GM21423 (cell line): Measurements from ENCODE around the gene TRIM26.
"Not testable (repeated sequence)": the region's sequence is repeated elsewhere in the genome, so short reads cannot be mapped to it uniquely, and the experiment has no call there.

Experiments used
- ATAC-seq: cut with Tn5 transposase; IDR thresholded peaks from one replicate; pipeline ENCODE4 v1.9.1; 2021; ENCODE audit warnings: mild to moderate bottlenecking, moderate library complexity; ENCODE audit not compliant: unreplicated experiment

Gene TRIM26

DNA sequence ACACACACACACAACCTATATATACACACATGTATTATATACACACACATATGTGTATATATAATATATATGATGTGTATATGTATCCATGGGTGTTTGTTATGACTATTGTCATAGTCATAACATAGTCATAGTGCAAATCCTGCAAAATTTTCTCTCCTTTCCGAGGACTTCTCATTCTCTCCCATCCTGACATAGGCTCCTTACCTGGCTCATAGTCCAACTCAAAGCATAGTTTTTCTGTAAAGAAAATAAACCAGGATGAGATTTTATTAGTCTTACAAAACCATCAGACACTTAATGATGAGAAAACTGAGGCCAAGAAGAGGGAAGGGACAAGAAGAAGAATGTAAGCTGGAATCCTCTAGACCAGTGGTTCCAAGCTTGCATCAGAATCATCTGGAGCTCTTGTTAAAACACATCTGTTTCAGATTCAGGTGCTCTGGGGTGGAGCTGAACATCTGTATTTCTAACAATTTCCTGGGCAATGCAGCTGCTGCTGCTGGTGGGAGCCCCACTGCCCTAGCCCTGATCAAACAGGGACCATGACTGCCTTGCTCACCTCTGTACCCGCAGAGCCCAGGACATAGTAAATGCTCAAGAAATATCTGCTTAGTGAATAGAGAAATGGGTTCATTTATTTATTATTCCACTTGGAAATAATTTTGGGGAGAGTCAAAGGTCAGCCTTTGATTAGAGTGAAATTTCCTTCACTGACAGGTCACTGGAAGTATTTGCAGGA, 57.5 kb downstream of the TRIM26 start:
- ATAC-seq: no peak

DNA sequence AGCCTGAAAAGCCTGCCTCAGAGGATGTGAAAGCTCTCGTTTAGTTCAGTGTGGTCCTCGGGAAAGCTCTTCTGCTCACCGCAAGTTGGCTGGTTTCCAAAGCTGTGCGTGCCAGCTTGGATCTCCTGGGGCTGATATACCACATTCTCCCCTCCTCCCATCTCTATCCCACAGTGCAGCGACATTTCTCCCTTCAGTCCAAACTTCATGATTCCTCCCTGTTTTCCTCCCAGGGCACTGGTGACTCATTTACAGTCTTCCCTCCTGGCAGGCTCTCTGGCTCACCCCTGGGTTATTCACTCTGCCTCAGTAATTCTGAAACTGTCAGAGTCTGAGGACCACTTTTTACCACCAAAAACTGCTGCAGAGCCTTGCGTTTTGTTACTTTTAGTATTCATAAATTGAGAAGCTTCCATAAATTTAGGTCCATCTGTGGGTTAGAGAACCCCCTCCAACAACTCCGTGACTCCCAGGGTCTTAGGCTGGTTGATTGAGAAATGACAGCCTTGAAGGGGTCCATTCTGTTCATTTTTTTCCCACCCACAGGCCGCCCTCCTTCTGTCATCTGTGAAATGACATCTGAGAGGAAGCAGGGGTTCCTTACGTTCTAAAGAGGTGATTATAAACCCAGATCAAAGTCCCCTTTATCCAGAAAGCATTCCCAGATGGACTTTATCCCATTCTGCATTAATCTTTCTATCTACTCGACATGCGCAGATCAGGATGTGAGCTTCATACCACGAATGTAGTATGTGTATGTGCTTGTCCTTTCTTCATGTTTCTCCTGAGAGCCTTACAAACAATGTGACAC, 58.3 kb downstream of the TRIM26 start:
- ATAC-seq: no peak

DNA sequence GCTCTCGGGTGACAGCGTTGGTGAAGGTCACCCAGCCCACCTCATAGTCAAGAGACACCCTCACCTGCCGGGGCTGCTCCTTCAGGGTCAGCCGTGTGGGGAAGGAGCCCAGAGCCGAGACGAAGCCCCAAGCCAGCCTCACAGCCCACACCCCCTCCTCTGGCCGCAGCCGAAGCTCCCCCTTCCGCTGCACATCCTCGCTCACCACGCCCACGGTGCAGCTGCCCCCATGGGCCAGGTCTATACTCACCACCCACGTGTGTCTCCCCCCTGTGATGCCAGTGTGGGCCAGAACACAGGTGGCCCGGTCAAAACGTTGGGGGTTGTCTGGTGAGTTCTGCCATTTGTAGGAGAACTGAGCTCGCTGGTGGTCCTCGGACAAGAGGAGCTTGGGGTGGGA, 59.1 kb downstream of the TRIM26 start:
- ATAC-seq: no peak

DNA sequence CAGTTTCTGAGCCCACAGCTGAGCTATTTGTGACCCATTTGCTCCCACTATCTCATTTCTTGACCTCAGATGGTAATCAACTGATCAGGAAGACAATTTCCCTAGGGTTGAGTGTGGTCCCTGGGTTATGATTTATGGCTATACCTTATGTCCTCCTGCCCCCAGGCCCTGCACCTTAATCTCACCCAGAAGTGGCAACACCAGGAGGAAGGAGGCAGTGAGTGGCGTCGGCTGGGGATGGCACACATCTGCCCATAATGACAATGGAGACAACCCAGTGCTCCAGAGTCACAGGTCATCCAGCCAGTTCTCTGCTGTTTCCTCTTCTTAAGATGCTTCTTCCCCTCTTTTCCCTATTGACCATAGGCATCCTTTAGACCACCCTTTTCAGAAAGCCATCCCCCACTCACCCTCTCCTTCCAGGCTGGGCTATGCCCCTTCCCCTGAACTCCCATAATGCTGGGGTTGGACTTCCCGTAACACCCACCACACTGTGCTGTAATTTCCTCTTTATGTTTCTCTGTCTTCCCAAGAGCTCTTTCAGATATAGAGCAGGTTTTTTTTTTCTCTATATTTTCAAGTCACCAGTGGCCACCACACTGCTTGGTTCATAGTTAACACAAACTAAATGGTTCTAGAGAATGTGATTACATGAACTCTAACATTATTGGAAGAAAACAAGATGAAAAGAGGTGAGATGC, 60.1 kb downstream of the TRIM26 start:
- ATAC-seq: no peak

DNA sequence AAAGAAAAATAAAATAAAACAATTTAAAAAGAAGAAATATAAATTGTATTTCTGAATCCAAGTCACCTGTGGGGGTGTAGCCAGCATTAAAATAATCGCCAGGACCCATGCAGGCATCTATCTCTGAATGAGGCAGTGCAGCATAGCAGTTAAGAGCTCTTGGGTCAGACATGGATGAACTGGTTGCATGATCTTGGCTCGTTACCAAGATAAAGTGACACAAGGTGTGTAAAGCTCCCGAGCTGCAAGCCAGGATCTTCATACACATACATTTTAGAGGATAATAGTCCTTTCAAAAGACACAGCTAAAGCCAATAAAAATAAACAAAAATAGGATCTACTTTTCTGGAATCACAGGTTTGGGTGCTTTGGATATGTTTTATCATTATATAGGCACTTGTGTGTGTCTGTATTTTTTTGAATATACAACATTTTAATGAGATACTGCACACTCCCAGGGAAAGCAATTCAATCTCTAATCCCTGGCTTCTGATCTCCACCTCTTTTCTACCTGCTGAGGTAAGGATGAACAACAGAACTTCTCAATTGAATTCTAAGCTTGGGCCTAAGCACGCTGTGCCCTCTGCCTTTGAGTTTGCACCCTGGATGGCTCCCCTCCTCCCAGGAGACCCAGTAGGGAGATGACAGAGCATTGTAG, 61.1 kb downstream of the TRIM26 start:
- no peak for ATAC-seq

DNA sequence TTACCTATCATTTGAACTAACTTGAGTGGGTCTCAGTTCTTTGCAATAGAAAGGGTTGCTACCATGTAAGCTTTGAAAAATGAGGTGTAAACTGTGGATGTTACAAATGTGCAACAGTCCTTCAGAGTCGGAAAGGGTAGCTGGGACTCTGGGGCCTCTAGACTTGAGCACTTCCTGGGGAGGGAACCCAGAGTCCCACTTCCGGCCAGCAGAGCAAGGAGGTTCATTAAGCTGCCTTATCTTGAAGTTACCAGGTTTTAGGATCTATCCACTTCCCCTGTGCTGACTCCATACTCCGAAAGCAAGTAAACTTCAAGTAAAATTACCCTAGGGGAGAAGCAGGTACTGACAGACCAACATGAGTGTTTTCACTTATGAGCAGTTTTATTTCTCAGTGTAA, 61.6 kb downstream of the TRIM26 start:
- no peak for ATAC-seq

DNA sequence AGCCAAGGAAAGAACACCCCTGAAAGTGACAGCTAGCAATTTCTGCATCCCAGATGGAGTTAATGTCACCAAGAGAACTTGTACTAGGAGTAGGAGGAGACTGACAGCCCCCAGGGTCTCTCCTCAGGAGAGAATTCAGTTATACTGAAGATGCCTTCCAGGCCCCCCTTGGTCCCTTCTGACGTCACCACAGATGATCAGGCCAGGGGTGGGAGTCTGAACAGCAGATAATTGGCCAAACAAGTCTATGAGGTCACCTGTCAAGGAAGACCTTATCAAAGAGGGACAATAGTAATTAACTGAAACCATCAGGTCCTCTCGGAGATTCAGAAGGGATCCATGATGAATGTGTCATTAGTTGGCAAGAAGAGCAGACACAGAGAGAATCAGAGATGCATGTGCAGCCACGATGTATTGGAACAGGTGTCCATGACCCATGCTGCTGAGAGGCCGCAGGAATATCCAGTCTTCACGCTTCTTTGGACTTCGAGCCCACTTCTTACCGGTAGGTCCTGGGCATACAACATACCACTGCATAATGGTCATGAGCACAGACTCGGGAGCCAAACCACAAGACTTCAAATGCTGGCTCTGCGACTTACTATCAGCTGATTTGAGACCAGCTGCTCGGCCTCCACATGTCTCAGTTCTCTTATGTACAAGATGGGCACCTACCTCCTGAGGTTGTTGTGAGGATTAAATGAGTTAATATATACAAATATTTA, 62.4 kb downstream of the TRIM26 start:
- ATAC-seq: no peak

DNA sequence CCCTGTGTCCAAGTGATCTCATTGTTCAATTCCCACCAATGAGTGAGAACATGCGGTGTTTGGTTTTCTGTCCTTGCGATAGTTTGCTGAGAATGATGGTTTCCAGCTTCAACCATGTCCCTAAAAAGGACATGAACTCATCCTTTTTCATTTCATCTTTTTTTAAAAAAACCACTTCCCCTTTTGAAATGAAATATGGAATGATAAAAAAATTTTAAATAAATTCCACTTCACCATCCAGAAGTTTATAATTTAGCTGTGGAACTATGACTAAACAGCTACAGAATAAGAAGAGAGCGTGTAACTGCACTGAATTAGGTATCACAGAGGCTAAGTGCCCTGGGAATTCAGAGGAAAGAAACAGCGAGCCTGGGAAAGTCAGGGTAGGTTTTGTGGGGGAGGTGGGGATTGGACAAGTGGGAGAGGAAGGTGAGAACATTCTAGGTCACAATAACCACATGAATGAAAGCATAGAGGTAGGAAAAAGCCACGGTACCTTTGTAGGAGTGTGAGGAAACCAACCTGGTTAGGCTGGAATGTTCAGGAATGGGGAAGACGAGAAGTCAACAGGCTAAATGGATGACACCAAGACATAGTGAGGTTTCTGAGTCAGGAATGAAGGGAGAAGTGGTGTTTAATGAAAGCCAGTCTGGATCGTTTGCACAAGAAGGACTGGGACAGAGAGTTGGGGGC, 63.2 kb downstream of the TRIM26 start:
- no peak for ATAC-seq

DNA sequence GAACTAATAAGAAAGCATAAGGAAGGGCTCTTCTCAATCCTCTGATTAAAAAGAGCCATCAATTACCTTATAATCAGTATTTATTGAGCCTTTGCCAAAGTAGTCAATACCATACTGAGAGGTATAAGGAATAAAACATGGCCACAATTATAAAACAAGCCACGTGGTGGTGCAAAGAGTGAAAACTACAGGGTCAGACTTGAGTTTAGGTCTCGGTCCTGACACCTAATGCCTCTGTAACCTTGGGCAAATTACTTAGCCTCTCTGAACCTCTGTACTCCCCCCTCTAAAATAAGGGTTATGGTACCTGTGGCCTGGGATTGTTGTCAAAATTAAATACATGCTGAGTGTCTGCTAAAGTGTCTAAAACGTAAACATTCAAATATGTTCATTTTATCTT, 64.0 kb downstream of the TRIM26 start:
- no peak for ATAC-seq

DNA sequence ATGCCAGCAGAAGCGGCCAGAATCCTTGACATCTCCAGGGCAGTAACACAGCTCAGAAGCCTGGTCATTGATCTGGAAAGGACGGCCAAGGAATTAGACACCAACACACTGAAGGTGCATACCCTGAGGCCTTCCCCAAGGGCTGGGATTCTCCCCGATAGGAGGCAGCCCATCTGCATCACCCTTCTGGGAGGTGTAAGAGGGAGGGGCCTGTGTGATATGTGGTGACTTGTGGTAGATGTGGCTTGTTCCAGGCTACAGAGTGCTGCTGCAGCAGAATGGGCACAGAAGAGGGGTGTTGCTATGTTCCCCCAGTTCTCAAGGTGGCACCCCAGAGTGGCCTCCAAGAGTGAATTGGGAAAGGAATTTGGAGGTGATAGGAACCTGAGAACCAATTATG, 66.1 kb downstream of the TRIM26 start:
- ATAC-seq: no peak

DNA sequence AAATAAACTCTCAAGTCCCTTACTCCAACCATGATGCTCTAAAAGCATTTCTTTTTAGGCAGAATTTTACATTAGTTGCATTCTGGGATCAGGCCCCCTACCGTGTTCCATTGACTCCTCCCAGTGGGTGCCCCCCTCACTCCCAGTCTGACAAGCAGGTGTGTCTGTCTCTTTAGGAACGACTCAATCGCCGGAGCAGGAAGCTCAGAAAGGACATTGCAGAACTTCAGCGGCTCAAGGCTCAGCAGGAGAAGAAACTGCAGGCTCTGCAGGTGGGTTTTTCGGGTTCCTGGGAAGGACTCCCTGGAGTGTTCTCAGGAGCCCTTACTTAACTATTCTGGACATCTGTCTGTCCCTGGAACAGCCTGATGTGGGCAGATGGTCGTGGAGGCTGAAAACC, 67.4 kb downstream of the TRIM26 start:
- ATAC-seq: no peak

DNA sequence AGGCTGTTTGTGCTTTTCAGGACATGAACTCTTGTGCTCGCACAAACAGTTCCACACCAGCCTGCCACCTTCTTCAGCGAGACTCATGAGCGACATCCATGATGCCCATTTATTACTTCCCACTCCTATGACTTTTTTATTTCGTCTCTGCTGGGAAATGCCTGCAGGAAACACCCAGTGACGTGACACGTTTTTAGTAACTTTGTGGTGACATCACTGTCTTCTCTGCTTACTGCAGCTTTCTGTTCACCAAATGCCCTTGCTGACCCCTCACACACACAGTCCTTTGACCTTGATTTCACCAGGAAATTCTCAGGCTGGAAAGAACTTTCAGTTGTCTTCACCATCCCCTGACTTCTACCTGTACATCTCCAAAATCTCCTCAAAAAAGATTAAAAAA, 68.4 kb downstream of the TRIM26 start:
- no peak for ATAC-seq

DNA sequence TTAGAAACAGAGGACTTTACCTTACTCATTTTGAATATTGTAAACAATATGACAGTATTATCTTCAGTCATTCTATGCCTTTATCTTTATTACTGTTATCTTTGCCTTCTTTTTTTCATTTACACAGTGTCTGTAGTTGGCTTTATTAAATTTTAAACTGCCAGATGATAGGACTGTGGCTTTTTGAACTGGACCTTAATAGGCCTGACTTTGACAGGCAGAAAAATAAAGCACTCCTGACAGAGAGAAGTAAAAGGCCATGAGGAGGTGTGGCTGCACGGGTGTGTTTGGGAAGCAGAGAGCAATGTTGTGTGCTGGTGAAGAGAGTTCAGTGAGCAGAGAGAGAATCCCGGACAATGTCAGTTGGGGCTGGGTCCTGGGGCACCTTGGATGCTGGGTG, 69.4 kb downstream of the TRIM26 start:
- ATAC-seq: no peak

DNA sequence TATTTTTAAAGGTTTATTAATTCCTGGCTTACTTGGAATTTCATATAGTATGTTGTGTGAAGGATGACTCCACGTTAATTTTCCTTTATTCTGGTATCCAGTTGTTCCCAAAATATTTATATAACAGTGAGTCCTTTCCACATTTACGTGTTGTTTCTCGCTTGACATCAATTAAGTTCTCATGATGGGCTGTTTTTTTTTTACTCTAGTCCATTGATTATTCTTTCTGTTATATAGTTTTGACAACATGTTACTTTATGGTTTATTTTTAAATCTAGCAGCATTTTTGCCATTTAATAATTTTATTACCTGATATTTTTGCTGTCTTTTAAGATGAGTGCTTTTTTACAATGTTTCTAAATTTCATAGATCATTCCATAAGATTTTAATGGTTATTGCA, 70.5 kb downstream of the TRIM26 start:
- no peak for ATAC-seq

DNA sequence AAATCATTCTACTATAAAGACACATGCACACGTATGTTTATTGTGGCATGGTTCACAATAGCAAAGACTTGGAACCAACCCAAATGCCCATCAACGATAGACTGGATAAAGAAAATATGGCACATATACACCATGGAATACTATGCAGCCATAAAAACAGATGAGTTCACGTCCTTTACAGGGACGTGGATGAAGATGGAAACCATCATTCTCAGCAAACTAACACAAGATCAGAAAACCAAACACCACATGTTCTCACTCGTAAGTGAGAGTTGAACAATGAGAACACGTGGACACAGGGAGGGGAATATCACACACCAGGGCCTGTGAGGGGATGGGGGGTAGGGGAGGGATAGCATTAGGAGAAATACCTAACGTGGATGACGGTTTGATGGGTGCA, 73.0 kb downstream of the TRIM26 start:
- not testable (repeated sequence) for ATAC-seq

DNA sequence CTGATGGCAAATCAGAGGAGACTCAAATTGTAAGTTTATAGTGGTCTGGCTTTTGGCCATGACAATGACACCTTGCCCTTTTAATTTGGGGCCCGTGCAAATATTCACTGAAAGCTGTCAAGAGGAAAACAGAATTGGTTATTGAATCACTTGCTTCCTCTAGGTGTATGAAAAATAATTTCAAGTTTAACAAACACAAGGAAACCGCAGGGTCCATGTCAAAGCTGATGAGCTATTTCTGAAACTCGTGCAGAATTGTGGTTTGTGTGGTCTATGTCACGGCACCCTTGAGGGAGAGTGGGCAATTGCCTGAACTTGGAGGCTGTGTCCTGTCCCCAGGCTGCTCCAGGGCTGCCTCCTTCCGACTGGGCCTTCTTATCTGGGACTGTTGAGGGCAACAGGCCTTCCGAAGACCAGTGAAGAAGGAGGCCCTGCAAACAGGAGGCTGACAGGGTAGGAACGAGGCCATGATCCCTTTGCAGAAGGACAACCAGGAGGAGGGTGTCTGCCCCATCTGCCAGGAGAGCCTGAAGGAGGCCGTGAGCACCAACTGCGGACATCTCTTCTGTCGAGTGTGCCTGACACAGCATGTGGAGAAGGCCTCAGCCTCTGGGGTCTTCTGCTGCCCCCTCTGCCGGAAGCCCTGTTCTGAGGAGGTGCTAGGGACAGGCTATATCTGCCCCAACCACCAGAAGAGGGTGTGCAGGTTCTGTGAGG, 76.5 kb downstream of the TRIM26 start:
- no peak for ATAC-seq

DNA sequence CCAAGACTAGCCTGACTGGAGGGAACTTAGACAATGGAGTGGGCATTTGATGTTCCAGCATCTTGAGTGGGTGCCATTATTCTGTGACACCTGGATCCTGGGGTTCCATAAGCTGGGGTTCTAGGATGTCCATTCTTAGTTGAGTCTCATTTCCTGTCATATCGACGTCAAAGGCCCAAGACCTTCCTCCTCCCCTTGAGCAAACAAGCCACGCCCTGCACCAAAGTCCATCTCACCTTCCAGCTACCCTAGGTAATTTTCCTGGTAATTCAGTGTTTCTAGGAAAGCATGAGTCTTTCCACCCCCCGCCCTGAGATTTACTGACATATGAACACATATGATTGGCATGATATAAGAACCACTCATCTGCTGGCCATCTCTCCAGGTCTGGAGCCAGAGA, 77.4 kb downstream of the TRIM26 start, which contains the start of gene TRIM40:
TSS of gene TRIM40 (plus strand) at position 384 of the 400 bp plus-strand sequence. CDS start 897 bp downstream, outside the sequence.
- no peak for ATAC-seq

DNA sequence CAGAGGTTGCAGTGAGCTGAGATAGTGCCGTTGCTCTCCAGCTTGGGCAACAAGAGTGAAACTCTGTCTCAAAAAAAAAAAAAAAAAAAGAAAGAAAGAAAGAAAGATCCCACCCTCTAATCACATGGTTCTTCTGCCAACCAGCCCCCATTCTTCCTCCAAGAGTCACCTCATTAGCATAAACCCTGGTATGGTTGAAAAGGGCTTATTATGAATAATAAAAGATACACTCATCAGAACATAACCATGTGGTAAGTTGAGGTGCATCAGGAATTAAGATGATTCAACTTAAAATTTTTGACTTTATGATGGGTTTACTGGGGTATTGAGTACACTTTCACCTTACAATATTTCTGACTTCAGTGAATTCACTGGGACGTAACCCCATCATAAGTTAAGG, 78.1 kb downstream of the TRIM26 start:
- no peak for ATAC-seq
